ENCODE data around the gene NR5A1.

The NR5A1 gene

GRCh38 chr9:124544535-124544934 lies 37.3 kb upstream of the NR5A1 start:
- TF ChIP-seq CTCF (IDR thresholded peaks at IDR 0.05; ENCODE audit: low read depth, low read length), result no peak
- no peak for DNase-seq (ENCODE audit: extremely low read depth, low read depth)

- DNase-seq (ENCODE audit: extremely low read depth, low read depth), result no peak
- TF ChIP-seq CTCF (IDR thresholded peaks at IDR 0.05; ENCODE audit: low read depth, low read length), result no peak
Observed at GRCh38 chr9:124541824-124542223, 34.6 kb upstream of the NR5A1 start.

GRCh38 chr9:124537926-124538325 lies 30.7 kb upstream of the NR5A1 start:
- no peak for TF ChIP-seq CTCF (IDR thresholded peaks at IDR 0.05; ENCODE audit: low read depth, low read length)
- no peak for DNase-seq (ENCODE audit: extremely low read depth, low read depth)

- TF ChIP-seq CTCF (IDR thresholded peaks at IDR 0.05; ENCODE audit: low read depth, low read length), result no peak
- no peak for DNase-seq (ENCODE audit: extremely low read depth, low read depth)
Observed at GRCh38 chr9:124535846-124536245, 28.6 kb upstream of the NR5A1 start.

- DNase-seq (ENCODE audit: extremely low read depth, low read depth), result no peak
- no peak for TF ChIP-seq CTCF (IDR thresholded peaks at IDR 0.05; ENCODE audit: low read depth, low read length)
Observed at GRCh38 chr9:124532897-124533296, 25.7 kb upstream of the NR5A1 start.

- no peak for DNase-seq (ENCODE audit: extremely low read depth, low read depth)
- TF ChIP-seq CTCF (IDR thresholded peaks at IDR 0.05; ENCODE audit: low read depth, low read length), result no peak
Observed at GRCh38 chr9:124531115-124531514, 23.9 kb upstream of the NR5A1 start.

GRCh38 chr9:124530246-124530645 lies 23.0 kb upstream of the NR5A1 start:
- TF ChIP-seq CTCF (IDR thresholded peaks at IDR 0.05; ENCODE audit: low read depth, low read length), result no peak
- DNase-seq (ENCODE audit: extremely low read depth, low read depth), result no peak

Measured in AG09319 (cell line).